PC-3 (cell line): ENCODE measurements around the gene IQGAP3. TPM values are rescaled to one million over a fixed set of nuclear protein-coding genes. Genes with fewer than 3 reads are reported as not detected.
A peak's percentile ranks its signal among the peaks of the same experiment; 100 is the strongest.

Experiments
- ATAC-seq: fragments of 200-7000 bp; cut with Tn5 transposase; 2 replicates; pipeline ENCODE4 v1.9.1; 2020; ENCODE audit warnings: mild to moderate bottlenecking, moderate library complexity
- BruUV-seq: library from RNA; stranded (reverse); fragments of 400-500 nt; replicated peaks from 2 replicates; lab custom pipeline; 2021; lab: Mats Ljungman, UMichigan
- CTCF ChIA-PET: fragments of 300-600 bp; sonication (Branson Sonifier 250); formaldehyde crosslinking; loops from one replicate; lab custom pipeline; 2022; ENCODE audit warnings: antibody characterized with exemption; lab: Charles Lee
- POLR2A ChIA-PET: fragments of 300-600 bp; sonication (Branson Sonifier 250); formaldehyde crosslinking; loops from one replicate; lab custom pipeline; 2022; ENCODE audit warnings: antibody characterized with exemption; ENCODE audit not compliant: unreplicated experiment; lab: Charles Lee
- DNase-seq: peaks from one replicate; pipeline ENCODE4 v3.0.0-alpha.2; 2015
- H2AFZ ChIP-seq: fragments of 300-600 bp; sonication (generic); 2 replicates; pipeline ENCODE4 v1.6.0; 2016; ENCODE audit warnings: antibody characterized with exemption, low read length
- H3F3A ChIP-seq: fragments of 300-600 bp; sonication (generic); one replicate; pipeline ENCODE4 v1.6.0; 2017; ENCODE audit warnings: antibody characterized with exemption, low read length, control low read depth, mild to moderate bottlenecking; ENCODE audit not compliant: unreplicated experiment
- H3K27ac ChIP-seq: fragments of 300-600 bp; sonication (generic); 2 replicates; pipeline ENCODE4 v1.5.1; 2016; ENCODE audit warnings: mild to moderate bottlenecking, low read length
- H3K27me3 ChIP-seq: fragments of 300-600 bp; sonication (generic); 2 replicates; pipeline ENCODE4 v1.6.1; 2016; ENCODE audit warnings: low read length, mixed read lengths
- H3K36me3 ChIP-seq: fragments of 300-600 bp; sonication (generic); 2 replicates; pipeline ENCODE4 v1.6.1; 2016; ENCODE audit warnings: low read depth, mixed run types, low read length, mixed read lengths
- H3K4me1 ChIP-seq: fragments of 300-600 bp; sonication (generic); 2 replicates; pipeline ENCODE4 v1.5.1; 2016; ENCODE audit warnings: low read length; ENCODE audit not compliant: insufficient read depth
- H3K4me2 ChIP-seq: fragments of 300-600 bp; sonication (generic); 2 replicates; pipeline ENCODE4 v1.6.0; 2016; ENCODE audit warnings: low read length
- H3K4me3 ChIP-seq: fragments of 300-600 bp; sonication (generic); 2 replicates; pipeline ENCODE4 v1.5.1; 2016; ENCODE audit warnings: mild to moderate bottlenecking, low read length, mixed read lengths
- H3K79me2 ChIP-seq: fragments of 300-600 bp; sonication (generic); 2 replicates; pipeline ENCODE4 v1.6.1; 2017; ENCODE audit warnings: low read length, mixed read lengths
- H3K9ac ChIP-seq: fragments of 300-600 bp; sonication (generic); 2 replicates; pipeline ENCODE4 v1.6.0; 2016; ENCODE audit warnings: mild to moderate bottlenecking, low read length
- H3K9me2 ChIP-seq: fragments of 300-600 bp; sonication (generic); replicated peaks from 2 replicates; pipeline ENCODE4 v1.6.1; 2016; ENCODE audit warnings: mixed run types, low read length, mixed read lengths
- H3K9me3 ChIP-seq: fragments of 300-600 bp; sonication (generic); 2 replicates; pipeline ENCODE4 v1.6.1; 2016; ENCODE audit warnings: low read length, mixed read lengths
- H4K20me1 ChIP-seq: fragments of 300-600 bp; sonication (generic); 2 replicates; pipeline ENCODE4 v1.6.1; 2016; ENCODE audit warnings: low read length, mixed read lengths
- CTCF ChIP-seq: fragments of 300-600 bp; sonication (generic); conservative IDR thresholded peaks from 2 replicates; pipeline ENCODE4 v1.5.1; 2017; ENCODE audit warnings: antibody characterized with exemption, low read depth, mild to moderate bottlenecking, low read length
- EZH2 ChIP-seq: fragments of 300-600 bp; sonication (generic); IDR thresholded peaks from one replicate; pipeline ENCODE4 v1.6.1; 2017; ENCODE audit warnings: antibody characterized with exemption, mild to moderate bottlenecking, low read length; ENCODE audit not compliant: unreplicated experiment
- EZH2phosphoT487 ChIP-seq: fragments of 300-600 bp; sonication (generic); IDR thresholded peaks from 2 replicates; pipeline ENCODE4 v1.6.1; 2018; ENCODE audit warnings: mild to moderate bottlenecking, antibody characterized with exemption, low read length, borderline replicate concordance
- intact Hi-C: fragments of 100-400 bp; cut with micrococcal nuclease; formaldehyde crosslinking; loops from 2 replicates; pipeline ENCODE4 v1.9.0; 2023
- total RNA-seq: library from RNA; depleted of rRNA; stranded (reverse); fragments of >200 nt; gene quantifications from 2 replicates; pipeline ENCODE4 v1.2.3, GENCODE V29; 2014

IQGAP3 gene
- total RNA-seq, 1 experiment from 2014 or later, result 54.3 TPM

GRCh38 chr1:156565519-156565918, 6.8 kb downstream of the IQGAP3 start:
- Histone ChIP-seq H4K20me1 (no peaks in the 10 kb centered on the region), H3K4me1 (peaks cover 2% of the 10 kb centered on the region), H3F3A (no peaks in the 10 kb centered on the region), H2AFZ (no peak overlapping the region), H3K9ac (no peak overlapping the region), H3K27ac (no peak overlapping the region), H3K9me2 (no peaks in the 10 kb centered on the region), H3K4me3 (no peak overlapping the region), H3K36me3 (peaks cover 71% of the 10 kb centered on the region), H3K9me3 (no peaks in the 10 kb centered on the region), H3K79me2 (peaks cover 9% of the 10 kb centered on the region), H3K4me2 (no peak overlapping the region), H3K27me3 (no peaks in the 10 kb centered on the region)
- TF ChIP-seq CTCF, result no peak
- no peak for TF ChIP-seq EZH2
- TF ChIP-seq EZH2phosphoT487, result no peak
- intact Hi-C loops, result no loop called here
- ChIA-PET POLR2A (no interaction called here), CTCF (no interaction called here)
- ATAC-seq (no peak), DNase-seq (no peak)
- no TSS peak for BruUV-seq

DNA sequence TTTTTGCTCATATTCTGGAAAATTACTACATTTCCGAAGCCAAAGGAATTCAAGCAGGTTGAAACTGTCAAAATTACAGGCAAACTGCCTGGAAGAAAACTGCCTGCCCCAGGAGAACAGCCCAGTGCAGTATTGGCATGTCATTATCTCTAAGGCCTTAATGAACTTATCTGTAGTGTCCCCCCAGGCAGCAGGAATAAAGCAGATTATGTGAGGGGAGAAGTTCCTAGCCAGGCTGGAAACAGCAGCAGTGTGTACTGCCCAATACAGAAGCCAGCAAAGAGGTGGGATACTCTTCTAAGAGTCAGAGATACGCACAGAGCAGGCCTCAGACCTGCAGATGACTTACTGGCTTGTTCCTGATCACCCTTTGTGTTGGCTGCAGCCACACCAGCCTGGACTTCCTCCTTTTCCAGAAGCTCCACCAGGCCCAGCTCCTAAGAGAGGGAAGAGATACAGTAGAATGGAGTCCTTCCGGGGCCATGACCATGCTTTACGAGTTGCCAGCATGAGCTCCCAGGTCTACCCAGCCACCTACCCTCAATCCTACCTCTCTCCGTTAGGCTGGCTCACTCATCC, 11.7 kb downstream of the IQGAP3 start:
- TF ChIP-seq EZH2phosphoT487 (no peak), EZH2 (no peak)
- Histone ChIP-seq H3F3A (no peaks in the 10 kb centered on the region), H3K4me1 (no peaks in the 10 kb centered on the region), H3K36me3 (peaks cover 65% of the 10 kb centered on the region), H2AFZ (no peak overlapping the region), H3K9me2 (no peaks in the 10 kb centered on the region), H3K9ac (no peak overlapping the region), H3K27ac (no peak overlapping the region), H3K27me3 (no peaks in the 10 kb centered on the region), H3K9me3 (no peaks in the 10 kb centered on the region), H4K20me1 (no peaks in the 10 kb centered on the region), H3K4me2 (no peak overlapping the region), H3K79me2 (no peaks in the 10 kb centered on the region), H3K4me3 (no peak overlapping the region)
- intact Hi-C loops, result no loop called here
- POLR2A ChIA-PET, result no interaction called here
- no TSS peak for BruUV-seq
- no peak for ATAC-seq
- no peak for DNase-seq
- CTCF ChIA-PET, result no interaction called here

DNA sequence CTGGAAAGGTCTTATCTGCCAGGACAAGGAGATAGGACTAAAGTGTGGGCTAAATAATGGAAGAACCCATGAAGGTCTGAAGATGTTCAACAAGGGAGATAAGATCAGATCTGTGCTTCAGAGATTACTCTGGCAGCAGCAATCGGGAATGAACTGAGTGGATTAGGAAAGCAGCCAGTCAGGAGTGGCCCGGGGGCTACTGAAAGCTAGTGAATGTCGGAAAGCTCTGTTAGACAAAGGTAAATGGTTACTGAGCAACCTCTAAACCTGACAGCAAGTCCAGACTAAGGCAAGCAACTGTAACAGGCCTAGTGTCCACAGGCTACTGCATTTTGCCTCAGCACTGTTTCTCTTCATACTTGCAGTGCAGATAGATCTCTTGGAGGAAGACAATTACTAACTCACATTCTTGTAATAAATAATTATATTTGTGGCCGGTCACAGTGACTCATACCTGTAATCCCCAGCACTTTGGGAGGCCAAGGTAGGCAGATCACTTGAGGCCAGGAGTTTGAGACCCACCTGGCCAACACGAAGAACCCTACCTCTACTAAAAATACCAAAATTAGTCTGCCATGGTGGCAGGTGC, 12.5 kb downstream of the IQGAP3 start:
- no peaks in the 10 kb centered on the region for H3F3A ChIP-seq
- no peak for TF ChIP-seq EZH2phosphoT487
- no peak for TF ChIP-seq CTCF
- no peak for TF ChIP-seq EZH2
- CTCF ChIA-PET, result interaction anchor here (0.6 kb wide), 1 partner anchor 174 kb away, joined by 3 read pairs; no protein-coding TSS in a partner anchor
- no peaks in the 10 kb centered on the region for H3K9me2 ChIP-seq
- H3K9me3 ChIP-seq, result no peaks in the 10 kb centered on the region
- no peak overlapping the region for H3K9ac ChIP-seq
- H3K4me3 ChIP-seq, result no peak overlapping the region
- intact Hi-C loops, result no loop called here
- no peaks in the 10 kb centered on the region for H3K4me1 ChIP-seq
- H3K27me3 ChIP-seq, result no peaks in the 10 kb centered on the region
- no peak overlapping the region for H3K27ac ChIP-seq
- peaks cover 62% of the 10 kb centered on the region for H3K36me3 ChIP-seq
- H4K20me1 ChIP-seq, result no peaks in the 10 kb centered on the region
- no peak overlapping the region for H2AFZ ChIP-seq
- BruUV-seq, result no TSS peak
- ATAC-seq (peak; percentile 45; the same call in 1 of the 2 replicates), DNase-seq (no peak)
- POLR2A ChIA-PET, result no interaction called here
- no peak overlapping the region for H3K4me2 ChIP-seq
- no peaks in the 10 kb centered on the region for H3K79me2 ChIP-seq
